Ascending aorta (tissue), 2 donors: ENCODE measurements around the gene TTC16. TPM values are rescaled to one million over a fixed set of nuclear protein-coding genes. Genes with fewer than 3 reads are reported as not detected.

Source experiments
- DNase-seq, 2 donors: peaks; one replicate each; pipeline ENCODE4 v3.0.0-alpha.2; 2019; ENCODE audit warnings: low spot score in 2 of 2
- H3K27ac ChIP-seq, 2 donors: fragments of 200-600 bp; sonication (generic); one replicate each; pipeline ENCODE4 v1.5.1; 2016 to 2017; ENCODE audit warnings: mild to moderate bottlenecking in 1 of 2
- H3K27me3 ChIP-seq: fragments of 200-600 bp; sonication (generic); one replicate; pipeline ENCODE4 v1.5.1; 2017
- H3K36me3 ChIP-seq, 2 donors: fragments of 200-600 bp; sonication (generic); one replicate each; pipeline ENCODE4 v1.5.1; 2016
- H3K4me1 ChIP-seq, 2 donors: fragments of 200-600 bp; sonication (generic); one replicate each; pipeline ENCODE4 v1.5.1; 2016 to 2017; ENCODE audit warnings: mild to moderate bottlenecking in 1 of 2
- H3K4me3 ChIP-seq, 2 donors: fragments of 200-600 bp; sonication (generic); one replicate each; pipeline ENCODE4 v1.5.1; 2016 to 2017; ENCODE audit warnings: mild to moderate bottlenecking in 1 of 2
- H3K9me3 ChIP-seq, 2 donors: fragments of 200-600 bp; sonication (generic); one replicate each; pipeline ENCODE4 v1.5.1; 2016
- intact Hi-C: fragments of 100-400 bp; cut with DNase I; formaldehyde crosslinking; loops from one replicate; pipeline ENCODE4 v1.15.1; 2023
- total RNA-seq: library from RNA; depleted of rRNA; stranded (reverse); fragments of >200 nt; gene quantifications from one replicate; pipeline ENCODE4 v1.1.0, GENCODE V29; 2016
- TF ChIP-seq, protein P1 (sequence below), 3 experiments: fragments of 200-600 bp in 2 of 3; fragments of 450-650 bp in 1 of 3; sonication (generic) in 2 of 3; IDR thresholded peaks; one replicate each; pipeline ENCODE4 v1.5.1; 2016 to 2019; ENCODE audit warnings: antibody characterized with exemption in 3 of 3, mild to moderate bottlenecking in 1 of 3, moderate library complexity in 1 of 3

The TTC16 gene
- total RNA-seq, 1 donor from 2014 or later, result not detected

DNA sequence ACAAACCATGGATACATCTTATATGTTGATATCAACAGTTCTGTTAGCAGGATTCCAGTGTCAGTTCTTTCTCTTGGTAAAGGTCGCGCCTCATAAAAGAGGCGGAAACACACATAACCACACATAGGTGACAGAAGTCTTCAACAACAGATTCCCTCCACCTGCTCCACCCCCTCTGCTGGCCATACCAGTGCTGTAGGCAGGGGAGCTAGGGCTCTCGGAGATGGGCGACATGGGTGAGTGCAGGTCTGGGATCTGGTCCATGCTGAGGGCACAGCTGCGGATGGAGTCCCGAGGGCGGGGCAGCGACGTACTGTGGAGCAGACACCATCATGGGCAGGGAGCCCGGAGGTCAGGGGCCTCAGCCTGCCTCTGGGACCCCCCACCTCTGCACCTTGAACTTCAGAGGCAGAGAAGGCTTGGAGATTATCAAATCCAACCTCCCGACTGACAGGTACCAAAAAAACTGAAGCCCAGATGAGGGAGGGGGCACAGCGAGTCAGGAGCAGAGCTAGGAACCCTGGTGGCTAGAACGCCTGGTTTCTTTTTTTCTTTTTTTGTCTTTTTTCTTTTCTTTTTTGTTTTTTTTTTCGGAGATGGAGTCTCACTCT is 31.2 kb downstream of the TTC16 start:
- intact Hi-C loops, result no loop called here
- Histone ChIP-seq H3K4me1 (no peaks in the 10 kb centered on the region), H3K27me3 (no peaks in the 10 kb centered on the region), H3K4me3 (no peak overlapping the region), H3K27ac (no peak overlapping the region), H3K9me3 (no peaks in the 10 kb centered on the region), H3K36me3 (peaks cover 0 to 2% of the 10 kb centered on the region in 2 donors)
- TF ChIP-seq, protein P1, sequence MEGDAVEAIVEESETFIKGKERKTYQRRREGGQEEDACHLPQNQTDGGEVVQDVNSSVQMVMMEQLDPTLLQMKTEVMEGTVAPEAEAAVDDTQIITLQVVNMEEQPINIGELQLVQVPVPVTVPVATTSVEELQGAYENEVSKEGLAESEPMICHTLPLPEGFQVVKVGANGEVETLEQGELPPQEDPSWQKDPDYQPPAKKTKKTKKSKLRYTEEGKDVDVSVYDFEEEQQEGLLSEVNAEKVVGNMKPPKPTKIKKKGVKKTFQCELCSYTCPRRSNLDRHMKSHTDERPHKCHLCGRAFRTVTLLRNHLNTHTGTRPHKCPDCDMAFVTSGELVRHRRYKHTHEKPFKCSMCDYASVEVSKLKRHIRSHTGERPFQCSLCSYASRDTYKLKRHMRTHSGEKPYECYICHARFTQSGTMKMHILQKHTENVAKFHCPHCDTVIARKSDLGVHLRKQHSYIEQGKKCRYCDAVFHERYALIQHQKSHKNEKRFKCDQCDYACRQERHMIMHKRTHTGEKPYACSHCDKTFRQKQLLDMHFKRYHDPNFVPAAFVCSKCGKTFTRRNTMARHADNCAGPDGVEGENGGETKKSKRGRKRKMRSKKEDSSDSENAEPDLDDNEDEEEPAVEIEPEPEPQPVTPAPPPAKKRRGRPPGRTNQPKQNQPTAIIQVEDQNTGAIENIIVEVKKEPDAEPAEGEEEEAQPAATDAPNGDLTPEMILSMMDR (IDR thresholded peaks at IDR 0.05), result no peak
- DNase-seq, result no peak

DNA sequence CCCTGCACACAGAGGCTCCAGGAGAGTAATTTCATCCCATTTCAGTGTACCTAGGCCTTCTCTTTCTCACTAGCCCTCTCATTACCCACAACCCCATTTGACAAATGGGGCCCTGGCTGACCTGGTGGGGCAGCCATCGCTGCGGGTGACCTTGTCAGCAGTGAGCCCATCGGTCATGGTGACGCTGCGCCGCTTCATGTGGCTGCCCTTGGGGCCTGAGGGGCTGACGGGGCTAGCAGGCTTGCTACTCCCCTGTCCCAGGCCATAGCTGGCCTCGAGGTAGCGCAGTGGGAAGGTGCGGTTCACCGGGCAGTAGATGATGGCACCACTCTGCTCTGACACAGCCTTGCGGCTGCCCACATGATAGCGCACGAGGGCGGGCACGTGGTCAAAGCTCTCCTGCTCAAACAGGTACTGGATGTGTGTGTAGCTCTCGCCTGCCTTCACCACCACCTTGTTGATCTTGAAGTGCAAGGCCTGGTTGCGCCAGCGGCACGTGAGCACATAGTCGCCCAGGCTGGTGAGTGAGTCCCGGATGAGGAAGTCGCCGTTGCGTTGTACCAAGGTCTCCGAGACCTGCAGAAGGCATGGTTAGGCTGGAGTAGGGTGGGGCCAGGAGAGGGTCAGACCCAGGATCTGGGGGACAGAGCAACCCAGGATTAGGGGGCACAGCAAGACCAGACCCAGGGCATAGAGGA is 33.4 kb downstream of the TTC16 start:
- Histone ChIP-seq H3K36me3 (peaks cover 0 to 2% of the 10 kb centered on the region in 2 donors), H3K9me3 (no peaks in the 10 kb centered on the region), H3K27me3 (no peaks in the 10 kb centered on the region), H3K4me3 (no peak overlapping the region), H3K27ac (no peak overlapping the region), H3K4me1 (peaks cover 0 to 2% of the 10 kb centered on the region in 2 donors)
- intact Hi-C loops, result no loop called here
- TF ChIP-seq, protein P1 (IDR thresholded peaks at IDR 0.05), result no peak
- DNase-seq, result no peak

DNA sequence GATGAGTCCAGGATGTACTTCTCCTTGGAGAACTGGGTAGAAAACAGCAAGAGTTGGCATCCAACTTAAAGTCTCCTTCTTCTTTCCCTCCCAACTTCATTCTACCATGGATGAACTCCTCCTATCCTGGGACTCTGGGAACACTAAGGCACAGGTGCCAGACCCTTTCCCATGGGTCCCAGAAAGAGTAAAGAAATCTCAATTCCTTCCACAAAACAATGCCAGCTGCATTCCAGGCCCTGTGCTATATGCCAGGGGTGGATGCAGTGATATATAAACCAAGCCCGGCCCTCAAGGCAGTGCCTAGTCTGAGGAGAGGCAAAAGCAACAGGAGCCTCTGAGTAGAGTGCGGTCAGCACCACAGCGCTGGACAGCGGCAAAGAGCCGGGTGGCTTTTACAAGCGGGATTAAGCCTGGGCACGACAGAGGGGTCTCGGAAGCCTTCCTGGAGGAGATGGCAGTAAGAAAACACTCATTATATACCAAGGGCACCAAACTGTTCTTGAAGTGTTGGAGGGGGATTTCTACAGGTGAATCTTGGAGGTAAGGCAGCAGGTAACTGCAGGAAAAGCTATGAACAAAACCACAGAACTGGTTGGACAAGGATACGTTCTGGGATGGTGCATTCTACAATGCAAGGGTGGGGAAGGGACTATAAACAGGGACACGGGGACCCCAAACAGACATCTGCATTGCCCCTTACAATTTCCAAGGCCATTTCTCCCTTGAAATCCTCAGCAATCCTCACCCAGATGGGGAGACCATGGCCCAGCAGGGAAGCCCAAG is 35.6 kb downstream of the TTC16 start:
- H3K9me3 ChIP-seq, result no peaks in the 10 kb centered on the region
- H3K4me1 ChIP-seq, result peaks cover 0 to 4% of the 10 kb centered on the region in 2 donors
- no peak for DNase-seq
- peaks cover 6% of the 10 kb centered on the region for H3K27me3 ChIP-seq
- H3K4me3 ChIP-seq, result no peak overlapping the region
- peaks cover 0 to 2% of the 10 kb centered on the region in 2 donors for H3K36me3 ChIP-seq
- H3K27ac ChIP-seq, result no peak overlapping the region
- intact Hi-C loops, result no loop called here
- TF ChIP-seq, protein P1 (IDR thresholded peaks at IDR 0.05), result no peak

DNA sequence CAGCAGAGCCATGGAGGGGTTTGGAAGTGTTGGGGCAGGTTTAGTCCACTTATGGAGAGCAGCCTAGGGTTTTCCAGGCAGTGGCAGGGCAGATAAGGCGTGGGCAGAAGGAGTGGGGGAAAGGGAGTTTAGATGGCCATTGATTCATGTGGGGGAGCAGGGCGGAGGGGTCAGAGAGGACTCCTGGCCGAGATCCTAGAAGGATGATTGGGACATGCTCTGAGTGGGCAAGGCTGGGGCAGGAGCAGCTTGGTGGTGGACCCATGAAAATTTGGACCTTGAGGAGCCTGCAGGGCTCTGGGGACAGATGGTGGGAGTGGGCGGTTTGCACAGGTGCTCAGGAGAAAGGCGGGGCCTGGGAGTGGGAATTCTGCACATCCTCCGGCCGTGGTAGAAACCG is 37.3 kb downstream of the TTC16 start:
- peaks cover 6% of the 10 kb centered on the region for H3K27me3 ChIP-seq
- peaks cover 0 to 2% of the 10 kb centered on the region in 2 donors for H3K36me3 ChIP-seq
- intact Hi-C loops, result no loop called here
- peaks cover 0 to 4% of the 10 kb centered on the region in 2 donors for H3K4me1 ChIP-seq
- H3K27ac ChIP-seq, result no peak overlapping the region
- no peak for DNase-seq
- TF ChIP-seq, protein P1 (IDR thresholded peaks at IDR 0.05), result no peak
- H3K9me3 ChIP-seq, result no peaks in the 10 kb centered on the region
- H3K4me3 ChIP-seq, result no peak overlapping the region

DNA sequence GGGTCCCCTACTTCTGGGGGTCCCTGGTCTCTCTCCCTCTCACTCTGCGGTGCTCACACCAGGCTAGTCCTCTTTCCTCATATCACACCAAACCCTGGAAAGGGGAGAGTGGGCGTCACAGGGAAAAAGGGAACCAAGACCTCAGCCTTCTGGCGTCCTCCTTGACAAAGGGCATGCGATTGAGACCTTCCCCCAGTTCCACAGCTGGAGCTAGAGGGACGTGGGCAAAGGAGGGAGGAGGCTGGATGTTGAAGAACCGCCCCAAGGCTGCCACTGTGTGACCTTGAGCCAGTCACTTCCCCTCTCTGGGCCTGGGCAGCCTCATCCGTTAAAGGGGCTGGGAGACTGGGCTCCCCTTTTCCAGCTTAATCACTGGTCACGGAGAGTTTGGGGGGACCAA is 37.7 kb downstream of the TTC16 start:
- H3K27ac ChIP-seq, result no peak overlapping the region
- no peaks in the 10 kb centered on the region for H3K9me3 ChIP-seq
- H3K36me3 ChIP-seq, result peaks cover 0 to 2% of the 10 kb centered on the region in 2 donors
- peaks cover 0 to 4% of the 10 kb centered on the region in 2 donors for H3K4me1 ChIP-seq
- intact Hi-C loops, result no loop called here
- TF ChIP-seq, protein P1 (IDR thresholded peaks at IDR 0.05), result no peak
- H3K27me3 ChIP-seq, result peaks cover 6% of the 10 kb centered on the region
- H3K4me3 ChIP-seq, result no peak overlapping the region
- DNase-seq, result no peak
